Body of pancreas (tissue), 4 donors: ENCODE measurements around the gene SIL1. TPM values are rescaled to one million over a fixed set of nuclear protein-coding genes. Genes with fewer than 3 reads are reported as not detected.

ENCODE experiments used
- ATAC-seq: fragments of 150-250 bp; one replicate; pipeline ENCODE4 v1.9.1; 2016
- DNase-seq, 4 donors: peaks; one replicate each; pipeline ENCODE4 v3.0.0-alpha.2; 2019
- H3K27ac ChIP-seq, 4 donors: fragments of 200-600 bp; sonication (generic); 1 replicate in 3 of 4; 2 replicates in 1 of 4; pipeline versions ENCODE4 v1.5.1 to v1.6.1; 2016 to 2019; ENCODE audit warnings: mild to moderate bottlenecking in 1 of 4, mixed read lengths in 1 of 4, moderate library complexity in 1 of 4
- H3K27me3 ChIP-seq, 2 donors: fragments of 200-600 bp; sonication (generic); one replicate each; pipeline ENCODE4 v1.6.0; 2016; ENCODE audit warnings: mild to moderate bottlenecking in 1 of 2
- H3K36me3 ChIP-seq, 2 donors: fragments of 200-600 bp; sonication (generic); replicated peaks in 1 of 2; 2 replicates each; pipeline ENCODE4 v1.5.1; 2016; ENCODE audit warnings: low read depth in 2 of 2; ENCODE audit not compliant: insufficient read depth in 1 of 2
- H3K4me1 ChIP-seq: fragments of 200-600 bp; sonication (generic); one replicate; pipeline ENCODE4 v1.6.0; 2016
- H3K4me3 ChIP-seq, 2 donors: fragments of 200-600 bp; sonication (generic); 1 replicate in 1 of 2; 2 replicates in 1 of 2; pipeline ENCODE4 v1.5.1; 2016 to 2019
- H3K9me3 ChIP-seq, 3 donors: fragments of 200-600 bp; sonication (generic); 1 replicate in 2 of 3; 2 replicates in 1 of 3; pipeline ENCODE4 v1.5.1; 2016
- POLR2A ChIP-seq, 3 donors: fragments of 450-650 bp; IDR thresholded peaks; one replicate each; pipeline ENCODE4 v1.6.1; 2016; ENCODE audit warnings: antibody characterized with exemption in 3 of 3, mild to moderate bottlenecking in 2 of 3
- WGBS, 2 donors: methylation state at CpG; one replicate each; pipeline ENCODE4 v1.1.5; 2017; 5-methylcytosine and 5-hydroxymethylcytosine counted together
- intact Hi-C: fragments of 100-400 bp; cut with DNase I; formaldehyde crosslinking; loops from one replicate; pipeline ENCODE4 v1.15.1; 2023
- total RNA-seq, 2 donors: library from RNA; depleted of rRNA; stranded (reverse); fragments of >200 nt; gene quantifications; one replicate each; pipeline ENCODE4 v1.1.0, GENCODE V29; 2016
- TF ChIP-seq, protein P1 (sequence below), 7 experiments: fragments of 450-650 bp in 4 of 7; fragments of 200-600 bp in 3 of 7; sonication (generic) in 3 of 7; IDR thresholded peaks; one replicate each; pipeline ENCODE4 v1.5.1; 2016 to 2019; ENCODE audit warnings: antibody characterized with exemption in 7 of 7

SIL1 gene
- total RNA-seq, 2 donors from 2014 or later, result 57.6 to 124 TPM

- ATAC-seq, result peak; percentile 93
- no peaks in the 10 kb centered on the region for H3K9me3 ChIP-seq
- WGBS, 2 donors, result 19 to 22% methylated on average over 3 of the region's 3 CpGs
- DNase-seq, result peak; percentile 83 to 92 (median 89)
- peak overlapping the region; percentile 33 to 82 (median 71) for H3K27ac ChIP-seq
- H3K4me3 ChIP-seq, result no peak overlapping the region
- H3K36me3 ChIP-seq, result no peaks in the 10 kb centered on the region
- peaks cover 71% of the 10 kb centered on the region for H3K4me1 ChIP-seq
- no peaks in the 10 kb centered on the region for H3K27me3 ChIP-seq
- intact Hi-C loops, result no loop called here
- no peak for TF ChIP-seq POLR2A (IDR thresholded peaks at IDR 0.05)
- TF ChIP-seq, protein P1, sequence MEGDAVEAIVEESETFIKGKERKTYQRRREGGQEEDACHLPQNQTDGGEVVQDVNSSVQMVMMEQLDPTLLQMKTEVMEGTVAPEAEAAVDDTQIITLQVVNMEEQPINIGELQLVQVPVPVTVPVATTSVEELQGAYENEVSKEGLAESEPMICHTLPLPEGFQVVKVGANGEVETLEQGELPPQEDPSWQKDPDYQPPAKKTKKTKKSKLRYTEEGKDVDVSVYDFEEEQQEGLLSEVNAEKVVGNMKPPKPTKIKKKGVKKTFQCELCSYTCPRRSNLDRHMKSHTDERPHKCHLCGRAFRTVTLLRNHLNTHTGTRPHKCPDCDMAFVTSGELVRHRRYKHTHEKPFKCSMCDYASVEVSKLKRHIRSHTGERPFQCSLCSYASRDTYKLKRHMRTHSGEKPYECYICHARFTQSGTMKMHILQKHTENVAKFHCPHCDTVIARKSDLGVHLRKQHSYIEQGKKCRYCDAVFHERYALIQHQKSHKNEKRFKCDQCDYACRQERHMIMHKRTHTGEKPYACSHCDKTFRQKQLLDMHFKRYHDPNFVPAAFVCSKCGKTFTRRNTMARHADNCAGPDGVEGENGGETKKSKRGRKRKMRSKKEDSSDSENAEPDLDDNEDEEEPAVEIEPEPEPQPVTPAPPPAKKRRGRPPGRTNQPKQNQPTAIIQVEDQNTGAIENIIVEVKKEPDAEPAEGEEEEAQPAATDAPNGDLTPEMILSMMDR (IDR thresholded peaks at IDR 0.05), result no peak
Observed at GRCh38 chr5:139141446-139142204, 56.5 kb downstream of the SIL1 start.

DNA sequence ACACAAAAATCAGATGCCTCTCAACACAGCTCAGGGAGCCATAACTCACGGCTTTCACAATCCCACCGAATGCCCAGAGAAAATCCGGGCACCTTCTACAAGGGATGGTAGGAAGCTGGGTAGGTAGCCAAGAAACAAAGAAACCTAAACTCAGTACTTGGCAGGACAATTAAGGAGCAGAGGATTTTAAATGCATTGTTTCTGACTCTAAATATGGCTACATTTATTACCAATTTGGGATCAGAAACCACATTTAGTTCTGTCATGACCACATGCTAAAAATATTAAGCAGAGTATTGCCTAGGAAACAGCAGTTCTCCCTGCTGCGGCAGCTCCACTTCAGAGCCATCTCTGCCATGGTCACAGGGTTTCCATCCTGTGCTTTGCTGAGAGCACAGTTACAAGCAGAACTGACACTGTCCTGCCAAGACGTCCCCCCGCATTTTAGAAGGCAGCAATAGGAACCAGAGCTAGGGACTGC is 57.5 kb downstream of the SIL1 start:
- ATAC-seq (no peak), DNase-seq (no peak)
- peak overlapping the region; percentile 45 to 82 (median 71) for H3K27ac ChIP-seq
- no peak for TF ChIP-seq POLR2A (IDR thresholded peaks at IDR 0.05)
- TF ChIP-seq, protein P1 (IDR thresholded peaks at IDR 0.05), result no peak
- no peaks in the 10 kb centered on the region for H3K9me3 ChIP-seq
- peaks cover 71% of the 10 kb centered on the region for H3K4me1 ChIP-seq
- H3K27me3 ChIP-seq, result no peaks in the 10 kb centered on the region
- H3K4me3 ChIP-seq, result no peak overlapping the region
- no peaks in the 10 kb centered on the region for H3K36me3 ChIP-seq
- WGBS, 2 donors, result 49% methylated on average over 6 of the region's 6 CpGs
- intact Hi-C loops, result no loop called here

DNA sequence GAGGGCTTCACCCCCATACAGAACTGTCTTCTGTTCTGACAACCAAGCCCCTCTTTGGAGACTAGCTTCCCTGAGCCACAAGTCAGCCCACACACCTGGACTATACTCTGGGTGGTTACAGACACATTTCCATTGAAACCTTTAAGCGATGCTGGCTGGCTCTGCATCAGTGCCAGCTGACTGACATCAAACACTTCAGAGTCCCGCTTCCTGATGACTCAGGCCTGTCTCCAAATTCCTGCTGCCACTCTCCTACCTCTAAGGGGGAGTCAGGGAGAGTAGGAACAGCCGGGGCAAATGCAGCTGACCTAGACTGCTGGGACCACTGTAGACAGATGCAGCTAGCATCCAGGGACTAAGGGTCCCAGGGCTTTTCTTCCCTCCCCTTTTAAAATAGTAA is 59.4 kb downstream of the SIL1 start:
- intact Hi-C loops, result no loop called here
- peak overlapping the region; percentile 3 to 82 (median 56) for H3K27ac ChIP-seq

DNA sequence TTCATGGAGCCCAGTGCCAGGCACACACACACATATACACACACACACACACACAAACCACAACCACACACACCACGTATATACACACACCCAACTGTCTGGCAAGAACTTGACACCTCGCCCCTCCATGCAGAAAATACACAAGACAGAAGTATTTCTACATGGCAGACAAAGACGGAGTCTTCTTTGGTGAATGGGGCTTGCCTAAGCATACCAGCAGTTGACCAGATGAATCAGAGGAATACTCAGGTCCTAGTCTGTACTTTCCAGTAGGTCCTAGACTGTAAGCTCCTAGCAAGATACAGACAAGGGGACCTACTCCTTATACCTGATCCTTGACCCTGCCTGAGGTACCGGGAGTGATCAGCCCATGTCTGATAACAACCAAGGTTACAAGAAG is 60.1 kb downstream of the SIL1 start:
- TF ChIP-seq, protein P1 (IDR thresholded peaks at IDR 0.05), result no peak
- TF ChIP-seq POLR2A (IDR thresholded peaks at IDR 0.05), result no peak
- no peak for DNase-seq
- Histone ChIP-seq H3K27ac (peak overlapping the region; percentile 33 to 82 (median 48)), H3K36me3 (no peaks in the 10 kb centered on the region), H3K27me3 (no peaks in the 10 kb centered on the region), H3K4me3 (no peak overlapping the region), H3K9me3 (no peaks in the 10 kb centered on the region), H3K4me1 (peaks cover 65% of the 10 kb centered on the region)
- 51 to 57% methylated on average over 4 of the region's 4 CpGs for WGBS, 2 donors
- no peak for ATAC-seq
- intact Hi-C loops, result no loop called here

More for the DNA sequence above, 59.4 kb downstream of the SIL1 start:
- 3 to 4% methylated on average over 3 of the region's 3 CpGs for WGBS, 2 donors
- H3K4me1 ChIP-seq, result peaks cover 64% of the 10 kb centered on the region
- peak; percentile 35 to 60 (median 47) for DNase-seq
- peak; percentile 33 for ATAC-seq
- TF ChIP-seq, protein P1 (IDR thresholded peaks at IDR 0.05), result no peak
- TF ChIP-seq POLR2A (IDR thresholded peaks at IDR 0.05), result no peak
- no peaks in the 10 kb centered on the region for H3K9me3 ChIP-seq
- H3K4me3 ChIP-seq, result no peak overlapping the region
- no peaks in the 10 kb centered on the region for H3K27me3 ChIP-seq
- H3K36me3 ChIP-seq, result no peaks in the 10 kb centered on the region
